ENCODE measurements around the gene PRKCSH.
A peak's percentile ranks its signal among the peaks of the same experiment; 100 is the strongest.
"Not testable (repeated sequence)": the region's sequence is repeated elsewhere in the genome, so short reads cannot be mapped to it uniquely, and the experiment has no call there.

Gene PRKCSH

GRCh38 chr19:11420429-11421370 is 14.7 kb upstream of the PRKCSH start:
- no peak overlapping the region for H3K27ac ChIP-seq (ENCODE audit: low read length)
- H3K9me3 ChIP-seq (ENCODE audit: control insufficient read depth, insufficient read depth, low read length): no peaks in the 10 kb centered on the region
- WGBS (ENCODE audit: insufficient coverage, insufficient read length): no CpG with 5 or more reads among the region's 46 CpGs
- peak overlapping the region; percentile 55; the same call in 1 of the 2 replicates for H3K4me3 ChIP-seq (ENCODE audit: low read length)
- no peaks in the 10 kb centered on the region for H3K27me3 ChIP-seq (ENCODE audit: control insufficient read depth, insufficient read depth, low read length)
- no peaks in the 10 kb centered on the region for H3K36me3 ChIP-seq (ENCODE audit: control insufficient read depth, insufficient read depth, low read length)
- DNase-seq (ENCODE audit: low read depth, low spot score): no peak
- peaks cover 2% of the 10 kb centered on the region for H3K4me1 ChIP-seq (ENCODE audit: control insufficient read depth, insufficient read depth, low read length)

- no peaks in the 10 kb centered on the region; the same call in 1 of the 2 replicates for H3K36me3 ChIP-seq (ENCODE audit: control insufficient read depth, insufficient read depth, low read length)
- H3K4me1 ChIP-seq (ENCODE audit: control insufficient read depth, insufficient read depth, low read length): peaks cover 5% of the 10 kb centered on the region
- H3K27me3 ChIP-seq (ENCODE audit: control insufficient read depth, insufficient read depth, low read length): no peaks in the 10 kb centered on the region
- no peak for DNase-seq (ENCODE audit: low read depth, low spot score)
- H3K27ac ChIP-seq (ENCODE audit: low read length): no peak overlapping the region
- H3K4me3 ChIP-seq (ENCODE audit: low read length): peak overlapping the region; percentile 55; the same call in 1 of the 2 replicates
- H3K9me3 ChIP-seq (ENCODE audit: control insufficient read depth, insufficient read depth, low read length): no peaks in the 10 kb centered on the region
- WGBS (ENCODE audit: insufficient coverage, insufficient read length): no CpG with 5 or more reads among the region's 36 CpGs
Measured at GRCh38 chr19:11421371-11422098, 13.9 kb upstream of the PRKCSH start.

GRCh38 chr19:11422163-11423065 is 13.0 kb upstream of the PRKCSH start:
- WGBS (ENCODE audit: insufficient coverage, insufficient read length): no CpG with 5 or more reads among the region's 56 CpGs
- Histone ChIP-seq H3K27ac (ENCODE audit: low read length) (no peak overlapping the region), H3K4me3 (ENCODE audit: low read length) (peak overlapping the region; percentile 38; the same call in 1 of the 2 replicates), H3K36me3 (ENCODE audit: control insufficient read depth, insufficient read depth, low read length) (no peaks in the 10 kb centered on the region; the same call in 1 of the 2 replicates), H3K9me3 (ENCODE audit: control insufficient read depth, insufficient read depth, low read length) (no peaks in the 10 kb centered on the region), H3K4me1 (ENCODE audit: control insufficient read depth, insufficient read depth, low read length) (peaks cover 5% of the 10 kb centered on the region), H3K27me3 (ENCODE audit: control insufficient read depth, insufficient read depth, low read length) (no peaks in the 10 kb centered on the region)
- peak; percentile 95 for DNase-seq (ENCODE audit: low read depth, low spot score)

GRCh38 chr19:11423164-11423790 is 12.2 kb upstream of the PRKCSH start:
- no peaks in the 10 kb centered on the region for H3K27me3 ChIP-seq (ENCODE audit: control insufficient read depth, insufficient read depth, low read length)
- H3K9me3 ChIP-seq (ENCODE audit: control insufficient read depth, insufficient read depth, low read length): no peaks in the 10 kb centered on the region
- H3K27ac ChIP-seq (ENCODE audit: low read length): no peak overlapping the region
- DNase-seq (ENCODE audit: low read depth, low spot score): no peak
- no CpG with 5 or more reads among the region's 27 CpGs for WGBS (ENCODE audit: insufficient coverage, insufficient read length)
- no peak overlapping the region for H3K4me3 ChIP-seq (ENCODE audit: low read length)
- H3K4me1 ChIP-seq (ENCODE audit: control insufficient read depth, insufficient read depth, low read length): peaks cover 5% of the 10 kb centered on the region
- no peaks in the 10 kb centered on the region; the same call in 1 of the 2 replicates for H3K36me3 ChIP-seq (ENCODE audit: control insufficient read depth, insufficient read depth, low read length)

- Histone ChIP-seq H3K4me1 (ENCODE audit: control insufficient read depth, insufficient read depth, low read length) (peaks cover 5% of the 10 kb centered on the region), H3K36me3 (ENCODE audit: control insufficient read depth, insufficient read depth, low read length) (no peaks in the 10 kb centered on the region; the same call in 1 of the 2 replicates), H3K4me3 (ENCODE audit: low read length) (no peak overlapping the region), H3K27me3 (ENCODE audit: control insufficient read depth, insufficient read depth, low read length) (no peaks in the 10 kb centered on the region), H3K9me3 (ENCODE audit: control insufficient read depth, insufficient read depth, low read length) (no peaks in the 10 kb centered on the region), H3K27ac (ENCODE audit: low read length) (no peak overlapping the region)
- WGBS (ENCODE audit: insufficient coverage, insufficient read length): no CpG with 5 or more reads among the region's 22 CpGs
- no peak for DNase-seq (ENCODE audit: low read depth, low spot score)
Measured at GRCh38 chr19:11423791-11424181, 11.6 kb upstream of the PRKCSH start.

GRCh38 chr19:11425719-11426457 is 9.5 kb upstream of the PRKCSH start:
- no peak for DNase-seq (ENCODE audit: low read depth, low spot score)
- Histone ChIP-seq H3K9me3 (ENCODE audit: control insufficient read depth, insufficient read depth, low read length) (no peaks in the 10 kb centered on the region), H3K27ac (ENCODE audit: low read length) (no peak overlapping the region), H3K36me3 (ENCODE audit: control insufficient read depth, insufficient read depth, low read length) (no peaks in the 10 kb centered on the region; the same call in 1 of the 2 replicates), H3K27me3 (ENCODE audit: control insufficient read depth, insufficient read depth, low read length) (no peaks in the 10 kb centered on the region), H3K4me3 (ENCODE audit: low read length) (no peak overlapping the region), H3K4me1 (ENCODE audit: control insufficient read depth, insufficient read depth, low read length) (0 out of 2 replicates have a peak, but pooled peaks cover 4% of the 10 kb centered on the region)
- WGBS (ENCODE audit: insufficient coverage, insufficient read length): no CpG with 5 or more reads among the region's 28 CpGs

- Histone ChIP-seq H3K4me3 (ENCODE audit: low read length) (no peak overlapping the region), H3K4me1 (ENCODE audit: control insufficient read depth, insufficient read depth, low read length) (0 out of 2 replicates have a peak, but pooled peaks cover 4% of the 10 kb centered on the region), H3K27me3 (ENCODE audit: control insufficient read depth, insufficient read depth, low read length) (no peaks in the 10 kb centered on the region), H3K36me3 (ENCODE audit: control insufficient read depth, insufficient read depth, low read length) (no peaks in the 10 kb centered on the region; the same call in 1 of the 2 replicates), H3K27ac (ENCODE audit: low read length) (no peak overlapping the region), H3K9me3 (ENCODE audit: control insufficient read depth, insufficient read depth, low read length) (no peaks in the 10 kb centered on the region)
- no CpG with 5 or more reads among the region's 19 CpGs for WGBS (ENCODE audit: insufficient coverage, insufficient read length)
- DNase-seq (ENCODE audit: low read depth, low spot score): no peak
Measured at GRCh38 chr19:11426656-11427055, 8.8 kb upstream of the PRKCSH start.

GRCh38 chr19:11433526-11433925 is 1.9 kb upstream of the PRKCSH start:
- not testable (repeated sequence) for H3K27ac ChIP-seq (ENCODE audit: low read length); H3K4me3 ChIP-seq (ENCODE audit: low read length); H3K4me1 ChIP-seq (ENCODE audit: control insufficient read depth, insufficient read depth, low read length); H3K27me3 ChIP-seq (ENCODE audit: control insufficient read depth, insufficient read depth, low read length); DNase-seq (ENCODE audit: low read depth, low spot score); H3K9me3 ChIP-seq (ENCODE audit: control insufficient read depth, insufficient read depth, low read length)
- WGBS (ENCODE audit: insufficient coverage, insufficient read length): no CpG with 5 or more reads among the region's 3 CpGs
- peaks cover 14% of the 10 kb centered on the region for H3K36me3 ChIP-seq (ENCODE audit: control insufficient read depth, insufficient read depth, low read length)

GRCh38 chr19:11434703-11435056 is 755 bp upstream of the PRKCSH start:
- Histone ChIP-seq H3K36me3 (ENCODE audit: control insufficient read depth, insufficient read depth, low read length) (peaks cover 16% of the 10 kb centered on the region), H3K9me3 (ENCODE audit: control insufficient read depth, insufficient read depth, low read length) (no peaks in the 10 kb centered on the region), H3K4me1 (ENCODE audit: control insufficient read depth, insufficient read depth, low read length) (peaks cover 6% of the 10 kb centered on the region), H3K27ac (ENCODE audit: low read length) (no peak overlapping the region), H3K4me3 (ENCODE audit: low read length) (peak overlapping the region; percentile 54), H3K27me3 (ENCODE audit: control insufficient read depth, insufficient read depth, low read length) (no peaks in the 10 kb centered on the region)
- no peak for DNase-seq (ENCODE audit: low read depth, low spot score)
- no CpG with 5 or more reads among the region's 9 CpGs for WGBS (ENCODE audit: insufficient coverage, insufficient read length)

Measured in iPS DF 6.9 (cell line).